A673 (cell line): ENCODE data around the gene FBXL13. TPM values are rescaled to one million over a fixed set of nuclear protein-coding genes. Genes with fewer than 3 reads are reported as not detected.
"Not testable (repeated sequence)": the region's sequence is repeated elsewhere in the genome, so short reads cannot be mapped to it uniquely, and the experiment has no call there.

Source experiments
- BruUV-seq: library from RNA; stranded (reverse); fragments of 400-500 nt; replicated peaks from 2 replicates; lab custom pipeline; 2021; lab: Mats Ljungman, UMichigan
- CTCF ChIA-PET: fragments of 300-600 bp; sonication (Branson Sonifier 250); formaldehyde crosslinking; loops from one replicate; lab custom pipeline; 2022; ENCODE audit warnings: antibody characterized with exemption; lab: Charles Lee
- POLR2A ChIA-PET: fragments of 300-600 bp; sonication (Branson Sonifier 250); formaldehyde crosslinking; loops from one replicate; lab custom pipeline; 2022; ENCODE audit warnings: antibody characterized with exemption; ENCODE audit not compliant: low non-redundant PET; lab: Charles Lee
- DNase-seq: peaks from one replicate; pipeline ENCODE4 v3.0.0-alpha.2; 2015; ENCODE audit warnings: low spot score
- H3K27ac ChIP-seq: fragments of 200-600 bp; sonication (generic); 2 replicates; pipeline ENCODE4 v1.5.1; 2016; ENCODE audit warnings: mixed run types, low read depth, mild to moderate bottlenecking, mixed read lengths, antibody characterized with exemption, low read length; ENCODE audit not compliant: poor library complexity, severe bottlenecking
- H3K27me3 ChIP-seq: fragments of 200-600 bp; sonication (generic); replicated peaks from 2 replicates; pipeline ENCODE4 v1.6.1; 2017; ENCODE audit warnings: mixed run types, low read depth, mild to moderate bottlenecking, mixed read lengths, antibody characterized with exemption, low read length; ENCODE audit not compliant: insufficient read depth, poor library complexity
- H3K36me3 ChIP-seq: fragments of 200-600 bp; sonication (generic); 2 replicates; pipeline ENCODE4 v1.6.1; 2016; ENCODE audit warnings: mixed run types, mild to moderate bottlenecking, mixed read lengths, antibody characterized with exemption, low read length; ENCODE audit not compliant: insufficient read depth, poor library complexity, severe bottlenecking
- H3K4me1 ChIP-seq: fragments of 200-600 bp; sonication (generic); 2 replicates; pipeline ENCODE4 v1.6.1; 2017; ENCODE audit warnings: mixed run types, mild to moderate bottlenecking, mixed read lengths, antibody characterized with exemption, low read length; ENCODE audit not compliant: insufficient read depth, poor library complexity, severe bottlenecking
- H3K4me3 ChIP-seq: fragments of 200-600 bp; sonication (generic); 2 replicates; pipeline ENCODE4 v1.5.1; 2016; ENCODE audit warnings: low read depth, mixed run types, mild to moderate bottlenecking, mixed read lengths, low read length; ENCODE audit not compliant: poor library complexity, severe bottlenecking
- H3K9me3 ChIP-seq: fragments of 200-600 bp; sonication (generic); 2 replicates; pipeline ENCODE4 v1.6.1; 2016; ENCODE audit warnings: mixed run types, low read depth, mild to moderate bottlenecking, mixed read lengths, antibody characterized with exemption, low read length; ENCODE audit not compliant: poor library complexity, severe bottlenecking
- CTCF ChIP-seq: fragments of 300-800, 200-600 bp; sonication (generic); conservative IDR thresholded peaks from 2 replicates; pipeline ENCODE4 v1.5.1; 2017; ENCODE audit warnings: low read depth, mild to moderate bottlenecking, antibody characterized with exemption, low read length, moderate library complexity, mixed read lengths
- EZH2 ChIP-seq: fragments of 200-600 bp; sonication (generic); IDR thresholded peaks from 2 replicates; pipeline ENCODE4 v1.6.1; 2017; ENCODE audit warnings: borderline replicate concordance, low read depth, mild to moderate bottlenecking, mixed read lengths, antibody characterized with exemption, low read length; ENCODE audit not compliant: poor library complexity, severe bottlenecking
- intact Hi-C: fragments of 100-400 bp; cut with micrococcal nuclease; formaldehyde crosslinking; loops from one replicate; pipeline ENCODE4 v1.10.0; 2022; ENCODE audit not compliant: unreplicated experiment
- total RNA-seq: library from RNA; stranded (reverse); gene quantifications from 2 replicates; pipeline ENCODE4 v1.2.3, GENCODE V29; 2021

The FBXL13 gene
- total RNA-seq, 1 experiment from 2014 or later, result 0.37 TPM

GRCh38 chr7:103114576-103115008 is 40.0 kb upstream of the FBXL13 start:
- ChIA-PET CTCF (no interaction called here), POLR2A (no interaction called here)
- H3K27ac ChIP-seq, result no peak overlapping the region
- no peaks in the 10 kb centered on the region for H3K27me3 ChIP-seq
- no peaks in the 10 kb centered on the region for H3K4me1 ChIP-seq
- H3K36me3 ChIP-seq, result peaks cover 2% of the 10 kb centered on the region
- intact Hi-C loops, result no loop called here
- DNase-seq, result no peak
- BruUV-seq, result no TSS peak
- TF ChIP-seq CTCF (no peak), EZH2 (no peak)
- H3K9me3 ChIP-seq, result no peaks in the 10 kb centered on the region
- no peak overlapping the region for H3K4me3 ChIP-seq

GRCh38 chr7:103113164-103113563 is 38.6 kb upstream of the FBXL13 start:
- no peak overlapping the region for H3K27ac ChIP-seq
- peak; percentile 31 for DNase-seq
- H3K36me3 ChIP-seq, result no peaks in the 10 kb centered on the region
- H3K4me1 ChIP-seq, result no peaks in the 10 kb centered on the region
- no peak overlapping the region for H3K4me3 ChIP-seq
- intact Hi-C loops, result no loop called here
- CTCF ChIA-PET, result no interaction called here
- POLR2A ChIA-PET, result no interaction called here
- no peaks in the 10 kb centered on the region for H3K27me3 ChIP-seq
- H3K9me3 ChIP-seq, result no peaks in the 10 kb centered on the region
- BruUV-seq, result no TSS peak
- TF ChIP-seq CTCF (no peak), EZH2 (no peak)

GRCh38 chr7:103106703-103107070 is 32.1 kb upstream of the FBXL13 start:
- intact Hi-C loops, BruUV-seq, H3K4me3 ChIP-seq, H3K9me3 ChIP-seq, DNase-seq, POLR2A ChIA-PET, H3K27ac ChIP-seq, H3K27me3 ChIP-seq, CTCF ChIA-PET, H3K4me1 ChIP-seq: not testable (repeated sequence)
- H3K36me3 ChIP-seq, result peaks cover 13% of the 10 kb centered on the region

GRCh38 chr7:103106005-103106702 is 31.6 kb upstream of the FBXL13 start:
- Histone ChIP-seq H3K27ac (no peak overlapping the region), H3K4me3 (no peak overlapping the region), H3K9me3 (no peaks in the 10 kb centered on the region), H3K4me1 (no peaks in the 10 kb centered on the region), H3K36me3 (peaks cover 13% of the 10 kb centered on the region), H3K27me3 (no peaks in the 10 kb centered on the region)
- ChIA-PET POLR2A (no interaction called here), CTCF (no interaction called here)
- no peak for DNase-seq
- TF ChIP-seq EZH2 (no peak), CTCF (no peak)
- intact Hi-C loops, result no loop called here
- no TSS peak for BruUV-seq
